ENCODE results near the gene DDC. TPM values are rescaled to one million over a fixed set of nuclear protein-coding genes. Genes with fewer than 3 reads are reported as not detected.

Gene DDC
- total and polyA plus RNA-seq, 9 donors = 0.24 to 3.3 (median 0.72) TPM

- no peak for DNase-seq
- no peaks in the 10 kb centered on the region for H3K27me3 ChIP-seq
- intact Hi-C loops (cut with DNase I) = loop anchor here in 1 of 4 donors (5.0 kb wide), 1 partner anchor 200 kb away; no protein-coding TSS in a partner anchor
Observed at GRCh38 chr7:50472427-50472826, 92.8 kb downstream of the DDC start.

GRCh38 chr7:50471970-50472369 lies 93.2 kb downstream of the DDC start:
- H3K27me3 ChIP-seq = no peaks in the 10 kb centered on the region
- no peak overlapping the region for H3K4me3 ChIP-seq
- no peaks in the 10 kb centered on the region for H3K9me3 ChIP-seq
- H3K36me3 ChIP-seq = no peaks in the 10 kb centered on the region
- WGBS, 3 donors = 75 to 90% (median 85%) methylated on average over 5 of the region's 5 CpGs
- no peak for TF ChIP-seq POLR2A (IDR thresholded peaks at IDR 0.05)
- no peak for TF ChIP-seq EP300 (IDR thresholded peaks at IDR 0.05)
- TF ChIP-seq CTCF (IDR thresholded peaks at IDR 0.05) = no peak
- DNase-seq = no peak
- intact Hi-C loops (cut with DNase I) = loop anchor here in 1 of 4 donors (5.0 kb wide), 1 partner anchor 200 kb away; no protein-coding TSS in a partner anchor
- H3K27ac ChIP-seq = no peak overlapping the region
- no peaks in the 10 kb centered on the region for H3K4me1 ChIP-seq (ENCODE audit: insufficient read depth)

More at GRCh38 chr7:50472427-50472826, 92.8 kb downstream of the DDC start:
- Histone ChIP-seq H3K27ac (no peak overlapping the region), H3K9me3 (no peaks in the 10 kb centered on the region), H3K4me1 (ENCODE audit: insufficient read depth) (no peaks in the 10 kb centered on the region), H3K36me3 (no peaks in the 10 kb centered on the region), H3K4me3 (no peak overlapping the region)
- 90 to 94% (median 93%) methylated on average over 7 of the region's 7 CpGs for WGBS, 3 donors
- TF ChIP-seq POLR2A (IDR thresholded peaks at IDR 0.05) = no peak
- TF ChIP-seq CTCF (IDR thresholded peaks at IDR 0.05) = no peak
- no peak for TF ChIP-seq EP300 (IDR thresholded peaks at IDR 0.05)

GRCh38 chr7:50470250-50471163 lies 94.7 kb downstream of the DDC start:
- intact Hi-C loops (cut with DNase I) = loop anchor here in 1 of 4 donors (5.0 kb wide), 1 partner anchor 202 kb away; no protein-coding TSS in a partner anchor
- 92 to 95% (median 95%) methylated on average over 17 of the region's 17 CpGs for WGBS, 3 donors
- TF ChIP-seq EP300 (IDR thresholded peaks at IDR 0.05) = no peak
- TF ChIP-seq CTCF (IDR thresholded peaks at IDR 0.05) = no peak
- TF ChIP-seq POLR2A (IDR thresholded peaks at IDR 0.05) = no peak
- Histone ChIP-seq H3K9me3 (no peaks in the 10 kb centered on the region), H3K27me3 (no peaks in the 10 kb centered on the region), H3K36me3 (no peaks in the 10 kb centered on the region), H3K27ac (no peak overlapping the region), H3K4me1 (ENCODE audit: insufficient read depth) (no peaks in the 10 kb centered on the region), H3K4me3 (no peak overlapping the region)
- no peak for DNase-seq

GRCh38 chr7:50469181-50469580 lies 96.0 kb downstream of the DDC start:
- no peaks in the 10 kb centered on the region for H3K4me1 ChIP-seq (ENCODE audit: insufficient read depth)
- H3K4me3 ChIP-seq = no peak overlapping the region
- no peaks in the 10 kb centered on the region for H3K36me3 ChIP-seq
- intact Hi-C loops (cut with DNase I) = loop anchor here (2.0 to 5.0 kb wide), 5 partner anchors 203 to 693 kb away; no protein-coding TSS in a partner anchor
- TF ChIP-seq POLR2A (IDR thresholded peaks at IDR 0.05) (no peak), CTCF (IDR thresholded peaks at IDR 0.05) (no peak), EP300 (IDR thresholded peaks at IDR 0.05) (no peak)
- no peaks in the 10 kb centered on the region for H3K9me3 ChIP-seq
- no peak overlapping the region for H3K27ac ChIP-seq
- no peaks in the 10 kb centered on the region for H3K27me3 ChIP-seq
- no peak for DNase-seq
- WGBS, 3 donors = 93 to 94% (median 93%) methylated on average over 4 of the region's 4 CpGs

All from ovary (tissue), 9 donors.